Neuron (in vitro differentiated cells): Measurements from ENCODE around the gene C1QTNF7.
A peak's percentile ranks its signal among the peaks of the same experiment; 100 is the strongest.

Experiments
- H2AFZ ChIP-seq: one replicate; pipeline ENCODE4 v1.6.1; 2013; ENCODE audit warnings: low read depth, mild to moderate bottlenecking, inconsistent platforms, low read length, moderate library complexity
- H3K27me3 ChIP-seq: one replicate; pipeline ENCODE4 v1.6.1; 2013; ENCODE audit warnings: low read length; ENCODE audit not compliant: insufficient read depth
- H3K36me3 ChIP-seq: one replicate; pipeline ENCODE4 v1.6.1; 2013; ENCODE audit warnings: low read length; ENCODE audit not compliant: insufficient read depth
- H3K4me1 ChIP-seq: one replicate; pipeline ENCODE4 v1.6.1; 2013; ENCODE audit warnings: low read length; ENCODE audit not compliant: insufficient read depth
- H3K4me3 ChIP-seq: 2 replicates; pipeline ENCODE4 v1.5.1; 2013; ENCODE audit warnings: mild to moderate bottlenecking, low read length, moderate library complexity
- H3K9me3 ChIP-seq: one replicate; pipeline ENCODE4 v1.6.1; 2013; ENCODE audit warnings: low read length

The C1QTNF7 gene

GRCh38 chr4:15451866-15452765 lies 24.3 kb downstream of the C1QTNF7 start:
- Histone ChIP-seq H3K9me3 (no peaks in the 10 kb centered on the region), H2AFZ (no peak overlapping the region), H3K4me3 (no peak overlapping the region), H3K4me1 (no peaks in the 10 kb centered on the region), H3K27me3 (no peaks in the 10 kb centered on the region), H3K36me3 (no peaks in the 10 kb centered on the region)

GRCh38 chr4:15455290-15455689 lies 27.5 kb downstream of the C1QTNF7 start:
- no peak overlapping the region for H2AFZ ChIP-seq
- no peaks in the 10 kb centered on the region for H3K4me1 ChIP-seq
- H3K36me3 ChIP-seq = no peaks in the 10 kb centered on the region
- no peak overlapping the region for H3K4me3 ChIP-seq
- H3K9me3 ChIP-seq = no peaks in the 10 kb centered on the region
- no peaks in the 10 kb centered on the region for H3K27me3 ChIP-seq

- no peak overlapping the region for H2AFZ ChIP-seq
- no peaks in the 10 kb centered on the region for H3K36me3 ChIP-seq
- no peaks in the 10 kb centered on the region for H3K27me3 ChIP-seq
- no peaks in the 10 kb centered on the region for H3K9me3 ChIP-seq
- no peak overlapping the region for H3K4me3 ChIP-seq
- no peaks in the 10 kb centered on the region for H3K4me1 ChIP-seq
Observed at GRCh38 chr4:15457406-15458201, 29.8 kb downstream of the C1QTNF7 start.

- Histone ChIP-seq H3K27me3 (no peaks in the 10 kb centered on the region), H2AFZ (no peak overlapping the region), H3K4me1 (no peaks in the 10 kb centered on the region), H3K36me3 (no peaks in the 10 kb centered on the region), H3K4me3 (no peak overlapping the region), H3K9me3 (no peaks in the 10 kb centered on the region)
Observed at GRCh38 chr4:15458616-15459015, 30.8 kb downstream of the C1QTNF7 start.

- Histone ChIP-seq H3K27me3 (no peaks in the 10 kb centered on the region), H3K36me3 (no peaks in the 10 kb centered on the region), H3K4me1 (no peaks in the 10 kb centered on the region), H3K4me3 (no peak overlapping the region), H2AFZ (no peak overlapping the region), H3K9me3 (no peaks in the 10 kb centered on the region)
Observed at GRCh38 chr4:15459706-15460105, 31.9 kb downstream of the C1QTNF7 start.

GRCh38 chr4:15466596-15466995 lies 38.8 kb downstream of the C1QTNF7 start:
- no peak overlapping the region for H3K4me3 ChIP-seq
- no peaks in the 10 kb centered on the region for H3K36me3 ChIP-seq
- H3K9me3 ChIP-seq = no peaks in the 10 kb centered on the region
- H3K4me1 ChIP-seq = peaks cover 9% of the 10 kb centered on the region
- H2AFZ ChIP-seq = no peak overlapping the region
- H3K27me3 ChIP-seq = no peaks in the 10 kb centered on the region

- Histone ChIP-seq H3K4me1 (peaks cover 9% of the 10 kb centered on the region), H3K27me3 (no peaks in the 10 kb centered on the region), H3K9me3 (no peaks in the 10 kb centered on the region), H2AFZ (peak within 1 kb of the TSS; percentile 93), H3K36me3 (no peaks in the 10 kb centered on the region), H3K4me3 (peak within 1 kb of the TSS; percentile 77)
Observed at GRCh38 chr4:15469402-15470127, 41.7 kb downstream of the C1QTNF7 start, which contains the start of gene CC2D2A. TSS of gene CC2D2A (plus strand) at chr4:15469882. CDS start at chr4:15475933, 6,051 bp downstream.

- H3K27me3 ChIP-seq = no peaks in the 10 kb centered on the region
- H3K4me3 ChIP-seq = peak overlapping the region; percentile 77
- H2AFZ ChIP-seq = peak overlapping the region; percentile 93
- no peaks in the 10 kb centered on the region for H3K9me3 ChIP-seq
- peaks cover 9% of the 10 kb centered on the region for H3K4me1 ChIP-seq
- no peaks in the 10 kb centered on the region for H3K36me3 ChIP-seq
Observed at GRCh38 chr4:15470128-15470475, 42.3 kb downstream of the C1QTNF7 start.

GRCh38 chr4:15476396-15476795 lies 48.6 kb downstream of the C1QTNF7 start:
- no peak overlapping the region for H2AFZ ChIP-seq
- H3K4me1 ChIP-seq = peaks cover 9% of the 10 kb centered on the region
- H3K9me3 ChIP-seq = no peaks in the 10 kb centered on the region
- no peaks in the 10 kb centered on the region for H3K27me3 ChIP-seq
- H3K36me3 ChIP-seq = peaks cover 8% of the 10 kb centered on the region
- no peak overlapping the region for H3K4me3 ChIP-seq

- peaks cover 9% of the 10 kb centered on the region for H3K4me1 ChIP-seq
- no peaks in the 10 kb centered on the region for H3K27me3 ChIP-seq
- no peaks in the 10 kb centered on the region for H3K9me3 ChIP-seq
- peaks cover 21% of the 10 kb centered on the region for H3K36me3 ChIP-seq
- H3K4me3 ChIP-seq = no peak overlapping the region
- H2AFZ ChIP-seq = peak overlapping the region; percentile 62
Observed at GRCh38 chr4:15478724-15479088, 50.9 kb downstream of the C1QTNF7 start.

- Histone ChIP-seq H3K36me3 (peaks cover 21% of the 10 kb centered on the region), H3K27me3 (no peaks in the 10 kb centered on the region), H3K4me3 (peak overlapping the region; percentile 49), H3K4me1 (peaks cover 9% of the 10 kb centered on the region), H2AFZ (peak overlapping the region; percentile 62), H3K9me3 (no peaks in the 10 kb centered on the region)
Observed at GRCh38 chr4:15479089-15479912, 51.5 kb downstream of the C1QTNF7 start.

- Histone ChIP-seq H3K9me3 (peaks cover 3% of the 10 kb centered on the region), H3K36me3 (peaks cover 21% of the 10 kb centered on the region), H3K4me3 (peak overlapping the region; percentile 49), H2AFZ (peak overlapping the region; percentile 62), H3K27me3 (no peaks in the 10 kb centered on the region), H3K4me1 (peaks cover 9% of the 10 kb centered on the region)
Observed at GRCh38 chr4:15479913-15480185, 52.0 kb downstream of the C1QTNF7 start.
